H1 (cell line): Measurements from ENCODE around the gene ACVR2B. TPM values are rescaled to one million over a fixed set of nuclear protein-coding genes. Genes with fewer than 3 reads are reported as not detected.

Experiments
- KDM4A ChIP-seq: IDR thresholded peaks from one replicate; pipeline ENCODE4 v1.7.1; 2012; ENCODE audit warnings: low read depth, mild to moderate bottlenecking, moderate library complexity, low read length, inconsistent platforms; ENCODE audit not compliant: severe bottlenecking
- polyA plus RNA-seq, 7 experiments: library from polyadenylated mRNA; depleted of rRNA in 3 of 7; stranded (reverse) in 5 of 7; unstranded in 2 of 7; fragments of >200 nt in 5 of 7; fragments of 200-250 nt in 2 of 7; gene quantifications; 1 replicate in 5 of 7; 2 replicates in 1 of 7; 4 replicates in 1 of 7; pipeline versions ENCODE4 v1.2.1 to v1.2.3, GENCODE V29; 2011 to 2013; ENCODE audit warnings: missing spikeins in 2 of 7, mixed read lengths in 2 of 7
- total RNA-seq: library from RNA; stranded (reverse); fragmentation: NEBNext Ultra II Directional; extraction: Animal tissue kit (Norgen Biotek cat#: 25700); gene quantifications from 2 replicates; pipeline ENCODE4 v1.2.1, GENCODE V29; 2021

ACVR2B gene
- total and polyA plus RNA-seq, 2 of the 8 experiments (the other 6 are each of a cell fraction or from before 2014, with no cell fraction given) = 24.7 to 109 TPM

GRCh38 chr3:38510631-38511030, 56.9 kb downstream of the ACVR2B start (continued):
- TF ChIP-seq KDM4A = no peak
- TF ChIP-seq, all 59 proteins: peak for 0
